GM19099 (cell line): Measurements from ENCODE around the gene PLCB4.

Experiments
- POLR2A ChIP-seq: IDR thresholded peaks from 3 replicates; pipeline ENCODE4 v1.6.1; 2011; ENCODE audit warnings: low read depth; ENCODE audit not compliant: insufficient read length; ENCODE audit errors: extremely low read depth

PLCB4 gene

GRCh38 chr20:9200620-9201019, 131.7 kb downstream of the PLCB4 start:
- no peak for TF ChIP-seq POLR2A

GRCh38 chr20:9202420-9203080, 133.7 kb downstream of the PLCB4 start:
- TF ChIP-seq POLR2A, result no peak

DNA sequence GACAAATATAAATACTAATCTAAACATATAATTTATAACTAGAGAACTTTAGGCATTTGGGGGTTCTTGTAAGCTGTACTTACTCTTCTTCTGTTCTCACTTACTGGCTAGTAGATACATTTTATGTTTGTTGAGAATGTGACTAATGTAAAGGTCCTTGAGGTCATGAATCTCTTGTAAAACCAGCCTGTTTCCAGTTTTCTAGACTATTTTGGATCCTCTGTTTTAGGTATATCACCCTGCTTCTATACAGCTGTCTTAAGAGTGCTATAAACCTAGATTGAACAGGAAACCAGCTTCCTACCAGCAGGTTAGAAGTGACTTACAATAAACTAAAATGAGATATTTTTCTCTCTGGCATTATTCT, 134.2 kb downstream of the PLCB4 start:
- TF ChIP-seq POLR2A, result no peak

DNA sequence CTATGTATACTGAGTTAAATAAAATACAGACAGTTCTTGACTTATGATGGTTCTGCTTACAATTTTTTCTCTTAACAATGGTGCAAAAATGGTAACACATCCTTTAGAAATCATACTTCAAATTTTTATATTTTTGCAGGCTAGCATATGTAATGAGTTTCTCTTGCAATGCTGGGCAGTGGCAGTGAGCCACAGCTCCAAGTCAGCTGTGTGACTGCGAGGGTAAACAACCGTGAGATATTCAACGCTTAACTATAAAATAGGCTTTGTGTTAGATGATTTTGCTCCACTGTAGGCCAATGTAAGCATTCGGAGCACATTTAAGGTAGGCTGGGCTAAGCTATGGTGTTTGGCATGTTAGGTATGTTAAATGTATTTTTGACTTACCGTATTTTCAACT, 136.1 kb downstream of the PLCB4 start:
- no peak for TF ChIP-seq POLR2A

DNA sequence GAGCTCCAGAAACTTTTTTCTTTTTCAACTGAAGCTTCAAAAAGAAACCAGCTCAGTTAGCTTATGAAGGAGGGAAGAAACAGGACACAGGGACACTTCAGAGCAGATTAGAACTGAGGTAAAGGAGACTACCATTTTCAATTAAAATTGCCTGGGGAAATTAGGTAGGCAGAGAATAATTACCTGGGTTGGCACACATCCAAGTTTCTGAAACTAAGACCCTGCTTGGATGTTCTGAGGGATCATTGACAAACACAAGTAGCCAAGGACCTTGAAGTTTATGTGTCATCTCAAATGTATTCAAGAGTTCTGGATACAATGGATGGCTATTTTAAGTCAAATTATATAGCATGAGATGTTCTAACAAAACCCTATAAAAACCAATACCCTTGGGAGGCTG, 137.6 kb downstream of the PLCB4 start:
- TF ChIP-seq POLR2A, result no peak

- no peak for TF ChIP-seq POLR2A
Observed at GRCh38 chr20:9207253-9207652, 138.4 kb downstream of the PLCB4 start.

- TF ChIP-seq POLR2A, result no peak
Observed at GRCh38 chr20:9210356-9210755, 141.5 kb downstream of the PLCB4 start.

DNA sequence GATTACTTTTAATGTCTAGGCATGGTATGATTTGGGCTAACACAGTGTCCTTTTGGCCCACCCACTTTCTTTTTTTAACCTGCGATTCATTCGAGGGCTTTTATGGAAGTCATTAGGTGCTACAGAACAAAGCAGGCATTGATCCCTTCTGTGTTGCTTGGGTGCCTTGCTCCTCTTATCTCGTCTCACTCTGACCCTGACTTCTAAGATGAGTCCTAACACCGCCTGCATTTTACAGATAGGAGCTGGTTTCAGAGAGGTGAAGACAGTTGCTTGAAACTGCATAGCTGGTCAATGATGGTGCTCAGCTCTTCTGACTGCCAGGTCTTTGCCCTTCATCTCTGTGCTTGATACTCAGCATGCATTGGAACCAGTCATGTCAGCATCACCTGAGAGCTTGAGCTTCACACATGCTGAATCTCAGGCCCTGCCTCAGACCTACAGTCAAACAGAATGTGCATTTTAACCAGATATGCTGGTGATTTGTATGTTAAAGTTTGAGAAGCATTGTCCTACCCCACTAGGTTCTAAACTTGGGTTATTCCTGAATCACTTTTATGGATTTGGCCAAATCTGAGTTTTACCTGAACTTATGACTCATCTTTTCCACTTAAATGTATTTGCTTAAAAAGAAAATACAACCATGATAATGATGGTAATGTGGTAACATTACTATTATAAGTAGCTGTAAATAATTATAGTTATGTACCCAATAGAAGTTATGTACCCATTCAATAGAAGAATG, 142.3 kb downstream of the PLCB4 start:
- TF ChIP-seq POLR2A, result no peak

DNA sequence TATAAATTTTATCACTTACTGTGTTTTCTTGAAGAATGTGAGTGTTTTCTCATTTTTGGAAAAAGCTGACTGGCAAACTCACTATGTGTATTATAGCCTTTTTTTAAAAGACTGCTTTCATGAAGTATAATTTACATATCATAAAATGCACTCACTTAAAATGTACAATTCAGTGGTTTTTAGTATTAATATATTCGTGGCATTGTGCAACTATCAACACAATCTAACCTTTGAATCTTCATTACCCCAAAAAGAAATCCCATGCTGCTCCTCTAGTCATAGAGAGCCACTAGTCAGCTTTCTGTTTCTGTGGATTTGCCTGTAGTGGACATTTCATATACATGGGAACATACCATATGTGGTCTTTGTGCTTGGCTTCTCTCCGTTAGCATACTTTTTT, 143.8 kb downstream of the PLCB4 start:
- no peak for TF ChIP-seq POLR2A

- TF ChIP-seq POLR2A, result no peak
Observed at GRCh38 chr20:9214685-9215084, 145.8 kb downstream of the PLCB4 start.

DNA sequence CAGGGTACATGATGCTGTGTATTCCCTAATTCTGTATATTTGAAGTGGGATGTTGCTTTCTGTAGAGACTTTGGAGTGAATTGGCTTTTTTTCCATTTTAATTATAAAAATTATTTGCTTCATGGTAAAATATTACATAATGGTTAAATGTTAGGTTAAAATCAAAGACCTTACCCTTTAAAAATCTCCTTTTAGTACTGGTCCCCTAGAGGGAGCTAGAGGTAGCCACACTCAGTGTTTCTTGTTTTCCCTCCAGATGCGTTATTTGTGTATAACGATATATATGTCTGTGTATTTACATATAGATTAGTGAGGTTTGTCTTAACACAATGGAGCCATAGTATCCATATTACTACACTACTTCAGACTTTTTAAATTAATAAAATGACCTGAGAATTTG, 146.7 kb downstream of the PLCB4 start:
- no peak for TF ChIP-seq POLR2A

DNA sequence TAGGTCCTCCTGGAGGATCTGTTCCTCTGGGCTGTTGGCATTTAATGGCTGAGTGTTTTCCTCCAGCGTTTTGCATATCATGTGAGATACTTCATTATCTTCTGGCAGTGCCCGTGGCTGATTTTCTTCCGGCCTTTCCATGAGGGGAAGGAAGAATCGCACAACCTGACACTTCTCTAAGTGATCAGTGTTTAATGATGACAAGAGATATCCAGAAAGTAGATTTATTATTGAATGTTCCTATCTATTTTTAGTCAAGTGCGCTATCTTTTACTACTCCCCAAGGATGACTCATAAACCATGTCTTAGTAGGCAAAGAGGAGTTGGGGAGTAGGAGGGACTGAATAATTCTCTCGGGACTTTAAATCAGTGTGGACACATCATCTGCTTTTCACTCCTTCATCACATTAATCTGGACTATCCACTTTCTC, 149.7 kb downstream of the PLCB4 start:
- no peak for TF ChIP-seq POLR2A

DNA sequence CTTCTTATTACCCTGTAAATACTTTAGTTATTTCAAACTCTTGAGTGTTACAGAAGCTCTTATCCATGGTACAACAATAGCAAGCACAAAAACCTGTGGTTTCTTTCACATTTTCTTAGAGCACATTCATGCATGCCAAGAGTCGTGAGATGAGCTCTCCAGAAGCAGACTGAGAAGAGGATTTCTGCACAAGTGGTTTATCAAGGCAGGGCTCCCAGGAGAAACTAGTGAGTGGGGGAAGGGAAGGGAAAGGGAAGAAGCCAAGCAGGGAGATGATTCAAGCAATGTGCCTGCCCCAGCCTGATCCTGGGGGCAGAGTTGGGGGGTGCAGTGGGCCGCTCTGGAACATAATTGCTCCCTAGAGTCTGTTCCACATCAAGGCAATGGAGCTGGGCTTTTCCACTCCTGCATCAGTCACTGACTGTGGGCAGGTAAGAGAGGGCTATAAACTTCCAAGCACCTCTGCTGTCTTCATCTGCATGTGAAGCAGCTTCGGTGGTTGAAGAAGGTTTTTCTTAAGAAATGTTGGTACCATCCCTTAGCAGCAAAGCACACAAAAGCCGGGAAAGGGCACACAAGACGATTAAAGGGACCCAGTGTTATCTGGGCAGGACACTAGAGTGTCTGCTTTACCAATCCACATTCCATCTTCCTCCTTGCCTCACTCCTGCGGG, 152.1 kb downstream of the PLCB4 start:
- TF ChIP-seq POLR2A, result no peak

GRCh38 chr20:9223296-9223695, 154.4 kb downstream of the PLCB4 start:
- no peak for TF ChIP-seq POLR2A

- no peak for TF ChIP-seq POLR2A
Observed at GRCh38 chr20:9225879-9226278, 157.0 kb downstream of the PLCB4 start.
